A549 (cell line): ENCODE results near the gene MAP4K4. TPM values are rescaled to one million over a fixed set of nuclear protein-coding genes. Genes with fewer than 3 reads are reported as not detected.
A peak's percentile ranks its signal among the peaks of the same experiment; 100 is the strongest.

ENCODE experiments used
- ATAC-seq, 2 experiments: fragments of 200-7000 bp in 1 of 2; fragments of >200 bp in 1 of 2; cut with Nextera tagmentation in 1 of 2; cut with Tn5 transposase in 1 of 2; 3 replicates each; pipeline versions ENCODE4 v1.8.0 to v1.9.1; 2018 to 2020; ENCODE audit warnings: mild to moderate bottlenecking in 1 of 2, moderate library complexity in 1 of 2
- CTCF ChIA-PET: fragments of 300-600 bp; sonication (Branson Sonifier 250); formaldehyde crosslinking; extraction: SDS; loops from one replicate; lab custom pipeline; 2021; ENCODE audit warnings: antibody characterized with exemption, inconsistent platforms; lab: Yijun Ruan, JAX
- POLR2A ChIA-PET: fragments of 350-600 bp; formaldehyde crosslinking; extraction: SDS; loops from one replicate; lab custom pipeline; 2021; ENCODE audit warnings: antibody characterized with exemption, inconsistent platforms; lab: Yijun Ruan, JAX
- DNase-seq, 2 experiments: peaks; one replicate each; pipeline versions ENCODE4 v3.0.0 to v3.0.0-alpha.2; 2011 to 2016; ENCODE audit warnings: low read depth in 1 of 2, low spot score in 1 of 2
- FAIRE-seq: peaks from 2 replicates; lab custom pipeline; 2011; peaks lifted over from hg19 to GRCh38; lab: Jason Lieb, UNC
- H3K27ac ChIP-seq, 2 experiments: fragments of >200 bp; sonication (Bioruptor Twin); formaldehyde crosslinking; 3 replicates each; pipeline ENCODE4 v1.5.1; 2016 to 2017
- H3K4me1 ChIP-seq: fragments of >200 bp; sonication (Bioruptor Twin); formaldehyde crosslinking; 3 replicates; pipeline ENCODE4 v1.6.1; 2016
- H3K4me2 ChIP-seq: fragments of >200 bp; sonication (Bioruptor Twin); formaldehyde crosslinking; 3 replicates; pipeline ENCODE4 v1.6.1; 2016
- H3K4me3 ChIP-seq: fragments of >200 bp; sonication (Bioruptor Twin); formaldehyde crosslinking; 3 replicates; pipeline ENCODE4 v1.5.1; 2016
- H3K9me3 ChIP-seq: fragments of >200 bp; sonication (Bioruptor Twin); formaldehyde crosslinking; 3 replicates; pipeline ENCODE4 v1.6.1; 2016
- BCL3 ChIP-seq: fragments of >200 bp; sonication (Bioruptor Twin); formaldehyde crosslinking; IDR thresholded peaks from 3 replicates; pipeline ENCODE4 v1.6.1; 2016
- CEBPB ChIP-seq, 2 experiments: fragments of >200 bp in 1 of 2; sonication (Bioruptor Twin) in 1 of 2; formaldehyde crosslinking in 1 of 2; IDR thresholded peaks; 2 replicates each; pipeline ENCODE4 v1.6.1; 2012 to 2016
- CHD4 ChIP-seq: fragments of 200-600 bp; sonication (generic); IDR thresholded peaks from 2 replicates; pipeline ENCODE4 v1.6.1; 2016; ENCODE audit warnings: antibody characterized with exemption, mild to moderate bottlenecking, borderline replicate concordance
- E2F6 ChIP-seq: IDR thresholded peaks from 2 replicates; pipeline ENCODE4 v1.6.1; 2012; ENCODE audit warnings: low read depth, borderline replicate concordance
- EHF ChIP-seq: fragments of 250-450 bp; sonication (Bioruptor Pico); IDR thresholded peaks from 2 replicates; pipeline ENCODE4 v1.5.0; 2020; ENCODE audit warnings: mild to moderate bottlenecking
- ELK1 ChIP-seq: fragments of 150-350 bp; IDR thresholded peaks from 2 replicates; pipeline ENCODE4 v1.6.1; 2014; ENCODE audit warnings: low read depth, mild to moderate bottlenecking, low read length
- EP300 ChIP-seq, 2 experiments: fragments of >200 bp; sonication (Bioruptor Twin); formaldehyde crosslinking; IDR thresholded peaks; 2 replicates in 1 of 2; 3 replicates in 1 of 2; pipeline ENCODE4 v1.6.1; 2016 to 2017
- ESRRA ChIP-seq: fragments of 150-350 bp; IDR thresholded peaks from 2 replicates; pipeline ENCODE4 v1.6.1; 2014; ENCODE audit warnings: mild to moderate bottlenecking, low read length, borderline replicate concordance
- FOSB ChIP-seq: fragments of 250-450 bp; sonication (Bioruptor Pico); IDR thresholded peaks from 2 replicates; pipeline ENCODE4 v1.5.0; 2020; ENCODE audit warnings: mild to moderate bottlenecking, moderate library complexity
- FOSL2 ChIP-seq, 2 experiments: fragments of 450-650 bp in 1 of 2; fragments of >200 bp in 1 of 2; sonication (Bioruptor Twin) in 1 of 2; formaldehyde crosslinking; IDR thresholded peaks; 2 replicates each; pipeline versions ENCODE4 v1.5.0 to v1.6.1; 2016 to 2020; ENCODE audit warnings: mild to moderate bottlenecking in 1 of 2, moderate library complexity in 1 of 2
- FOXS1 ChIP-seq: fragments of 250-450 bp; sonication (Bioruptor Pico); IDR thresholded peaks from 2 replicates; pipeline ENCODE4 v1.5.0; 2020; ENCODE audit warnings: mild to moderate bottlenecking, moderate library complexity
- JUN ChIP-seq, 2 experiments: fragments of >200 bp; sonication (Bioruptor Twin); formaldehyde crosslinking; IDR thresholded peaks; 2 replicates in 1 of 2; 3 replicates in 1 of 2; pipeline ENCODE4 v1.6.1; 2016 to 2017
- JUNB ChIP-seq: fragments of >200 bp; sonication (Bioruptor Twin); formaldehyde crosslinking; IDR thresholded peaks from 2 replicates; pipeline ENCODE4 v1.6.1; 2016
- KDM1A ChIP-seq: fragments of 200-600 bp; sonication (generic); IDR thresholded peaks from 2 replicates; pipeline ENCODE4 v1.6.1; 2016; ENCODE audit warnings: low read depth, mild to moderate bottlenecking
- MAFK ChIP-seq: fragments of 450-650 bp; IDR thresholded peaks from 2 replicates; pipeline ENCODE4 v1.6.1; 2014; ENCODE audit not compliant: partially characterized antibody
- PHF8 ChIP-seq: fragments of 200-600 bp; sonication (generic); IDR thresholded peaks from 2 replicates; pipeline ENCODE4 v1.6.1; 2016; ENCODE audit warnings: low read depth, mild to moderate bottlenecking, antibody characterized with exemption, moderate library complexity, borderline replicate concordance
- POLR2AphosphoS2 ChIP-seq: conservative IDR thresholded peaks from 2 replicates; pipeline ENCODE4 v1.6.1; 2012; ENCODE audit warnings: low read length, improper control_type of control experiment, inconsistent platforms
- REST ChIP-seq: fragments of 200-600 bp; sonication (generic); IDR thresholded peaks from 2 replicates; pipeline ENCODE4 v1.6.1; 2016; ENCODE audit warnings: antibody characterized with exemption, mild to moderate bottlenecking, moderate library complexity
- RFX5 ChIP-seq: fragments of 450-650 bp; IDR thresholded peaks from 2 replicates; pipeline ENCODE4 v1.7.1; 2014; ENCODE audit warnings: antibody characterized with exemption, mild to moderate bottlenecking, moderate library complexity
- RNF2 ChIP-seq: fragments of 200-600 bp; sonication (generic); IDR thresholded peaks from 2 replicates; pipeline ENCODE4 v1.6.1; 2016; ENCODE audit warnings: low read depth, mild to moderate bottlenecking, antibody characterized with exemption, moderate library complexity, borderline replicate concordance
- TFCP2L1 ChIP-seq: fragments of 250-450 bp; sonication (Bioruptor Pico); IDR thresholded peaks from 2 replicates; pipeline ENCODE4 v1.5.0; 2021; ENCODE audit warnings: mild to moderate bottlenecking
- USF2 ChIP-seq: fragments of 450-650 bp; IDR thresholded peaks from 2 replicates; pipeline ENCODE4 v1.6.1; 2014; ENCODE audit warnings: antibody characterized with exemption
- ZC3H11A ChIP-seq: fragments of 450-650 bp; IDR thresholded peaks from 2 replicates; pipeline ENCODE4 v1.6.1; 2014; ENCODE audit warnings: antibody characterized with exemption, mild to moderate bottlenecking
- ZFP36 ChIP-seq: fragments of 450-650 bp; IDR thresholded peaks from 2 replicates; pipeline ENCODE4 v1.6.1; 2014; ENCODE audit warnings: borderline replicate concordance; ENCODE audit not compliant: partially characterized antibody
- ZNF302 ChIP-seq: fragments of 250-450 bp; sonication (Bioruptor Pico); IDR thresholded peaks from 2 replicates; pipeline ENCODE4 v1.9.0; 2021; ENCODE audit warnings: inconsistent platforms, mild to moderate bottlenecking, moderate library complexity
- ZSCAN20 ChIP-seq: fragments of 250-450 bp; sonication (Bioruptor Pico); IDR thresholded peaks from 2 replicates; pipeline ENCODE4 v1.8.0; 2022; ENCODE audit warnings: mild to moderate bottlenecking, moderate library complexity
- WGBS: methylation state at CpG from one replicate; pipeline ENCODE4 v1.1.6; 2017; ENCODE audit errors: missing lambda C conversion rate; 5-methylcytosine and 5-hydroxymethylcytosine counted together
- polyA plus RNA-seq, 4 experiments: library from polyadenylated mRNA; depleted of rRNA in 3 of 4; stranded (reverse); fragments of >200 nt; fragmentation: RNase III in 1 of 4; extraction: RNeasy Plus Mini Kit Qiagen cat#74134 plus additional on column Dnase treatment in 1 of 4; gene quantifications; 2 replicates in 3 of 4; 3 replicates in 1 of 4; pipeline ENCODE4 v1.2.3, GENCODE V29; 2011 to 2017

Gene MAP4K4
- polyA plus RNA-seq, 2 of the 4 experiments (the other 2 are of a cell fraction): 61.9 to 82.2 TPM

GRCh38 chr2:101893681-101894381 is 196.3 kb downstream of the MAP4K4 start:
- ATAC-seq (no peak), FAIRE-seq (no peak)
- WGBS: 90% methylated on average over 9 of the region's 9 CpGs

GRCh38 chr2:101895039-101895438 is 197.5 kb downstream of the MAP4K4 start:
- Histone ChIP-seq H3K27ac (no peak overlapping the region), H3K4me1 (no peaks in the 10 kb centered on the region), H3K4me3 (no peak overlapping the region), H3K9me3 (no peaks in the 10 kb centered on the region), H3K4me2 (no peak overlapping the region)
- FAIRE-seq: no peak
- ChIA-PET POLR2A (no interaction called here), CTCF (interaction anchor here (0.8 to 2.5 kb wide), 5 partner anchors 12 to 554 kb away, joined by 3 to 17 read pairs (median 4); no protein-coding TSS in a partner anchor)
- ATAC-seq: no peak
- 97% methylated on average over 7 of the region's 7 CpGs for WGBS
- DNase-seq: no peak
- TF ChIP-seq ESRRA (no peak), EHF (CRISPR knock-in tag) (no peak), EP300 (IDR thresholded peaks at IDR 0.05) (no peak), RNF2 (no peak), USF2 (no peak), ZSCAN20 (CRISPR knock-in tag) (no peak), RFX5 (no peak), ELK1 (no peak), ZNF302 (no peak), ZC3H11A (no peak), ZFP36 (no peak), BCL3 (no peak), JUNB (no peak), JUN (IDR thresholded peaks at IDR 0.05) (no peak), FOSL2 (IDR thresholded peaks at IDR 0.05) (no peak), FOSL2 (CRISPR knock-in tag; IDR thresholded peaks at IDR 0.05) (no peak), POLR2AphosphoS2 (no peak)

More at GRCh38 chr2:101893681-101894381, 196.3 kb downstream of the MAP4K4 start:
- H3K9me3 ChIP-seq: no peaks in the 10 kb centered on the region
- DNase-seq: no peak
- no peak overlapping the region for H3K4me2 ChIP-seq
- POLR2A ChIA-PET: no interaction called here
- no peak overlapping the region for H3K4me3 ChIP-seq
- TF ChIP-seq MAFK: peak; percentile 23
- TF ChIP-seq ZSCAN20 (CRISPR knock-in tag): no peak
- H3K27ac ChIP-seq: no peak overlapping the region
- CTCF ChIA-PET: interaction anchor here (0.6 to 2.5 kb wide), 5 partner anchors 10 to 374 kb away, joined by 3 to 17 read pairs (median 3); no protein-coding TSS in a partner anchor
- H3K4me1 ChIP-seq: no peaks in the 10 kb centered on the region

- ChIA-PET POLR2A (no interaction called here), CTCF (interaction anchor here (1.3 to 2.2 kb wide), 3 partner anchors 12 to 554 kb away, joined by 4 to 8 read pairs (median 7); no protein-coding TSS in a partner anchor)
- no peaks in the 10 kb centered on the region for H3K4me1 ChIP-seq
- no peak overlapping the region for H3K4me2 ChIP-seq
- no peak for FAIRE-seq
- ATAC-seq: no peak
- no peaks in the 10 kb centered on the region for H3K9me3 ChIP-seq
- 100% methylated on average over 1 of the region's 2 CpGs for WGBS
- no peak overlapping the region for H3K27ac ChIP-seq
- DNase-seq: no peak
- no peak overlapping the region for H3K4me3 ChIP-seq
- TF ChIP-seq ESRRA (no peak), FOXS1 (CRISPR knock-in tag) (no peak), E2F6 (no peak), KDM1A (no peak), FOSB (CRISPR knock-in tag) (no peak), TFCP2L1 (no peak), PHF8 (no peak), CEBPB (IDR thresholded peaks at IDR 0.05) (no peak), CHD4 (no peak), EP300 (IDR thresholded peaks at IDR 0.05) (no peak), RFX5 (no peak), REST (no peak), JUNB (no peak)
Measured at GRCh38 chr2:101895819-101896322, 198.4 kb downstream of the MAP4K4 start.
